Measurements from ENCODE around the gene TNIK.
"Not testable (repeated sequence)": the region's sequence is repeated elsewhere in the genome, so short reads cannot be mapped to it uniquely, and the experiment has no call there.

Gene TNIK

DNA sequence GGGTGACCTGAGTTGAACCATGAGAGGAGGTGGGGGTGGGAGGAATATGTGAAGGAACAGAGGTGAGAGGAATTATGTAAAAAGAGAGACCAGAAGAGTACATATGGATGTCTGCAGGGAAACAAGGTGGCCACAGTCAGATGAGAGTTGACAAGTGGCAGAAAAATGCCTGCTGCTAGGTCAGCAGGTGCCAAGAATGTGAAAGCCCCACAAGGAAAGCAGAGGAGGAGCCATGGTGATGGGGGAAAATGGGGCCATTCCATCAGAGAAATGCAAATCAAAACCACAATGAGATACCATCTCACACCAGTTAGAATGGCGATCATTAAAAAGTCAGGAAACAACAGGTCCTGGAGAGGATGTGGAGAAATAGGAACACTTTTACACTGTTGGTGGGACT is 156.2 kb downstream of the TNIK start:
- DNase-seq = not testable (repeated sequence)

DNA sequence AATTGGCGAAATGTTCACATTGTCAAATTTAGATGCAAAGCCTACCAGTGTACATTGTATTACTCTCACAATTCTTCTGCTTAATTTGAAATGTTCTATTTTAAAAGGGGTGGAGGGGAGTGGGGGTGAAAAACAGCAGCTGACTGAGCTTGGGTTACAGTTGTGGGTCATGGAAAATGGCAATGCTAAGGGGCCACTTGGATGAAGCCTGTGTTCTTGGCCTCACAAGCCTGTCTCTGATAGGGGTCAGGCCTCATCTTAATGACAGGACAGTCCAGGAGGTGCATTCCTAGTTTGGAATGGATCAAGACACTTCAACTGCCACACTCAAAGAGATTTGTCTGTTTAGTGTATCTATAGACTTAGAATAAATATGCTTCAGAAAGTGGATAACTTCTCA is 158.2 kb downstream of the TNIK start:
- DNase-seq = no peak

DNA sequence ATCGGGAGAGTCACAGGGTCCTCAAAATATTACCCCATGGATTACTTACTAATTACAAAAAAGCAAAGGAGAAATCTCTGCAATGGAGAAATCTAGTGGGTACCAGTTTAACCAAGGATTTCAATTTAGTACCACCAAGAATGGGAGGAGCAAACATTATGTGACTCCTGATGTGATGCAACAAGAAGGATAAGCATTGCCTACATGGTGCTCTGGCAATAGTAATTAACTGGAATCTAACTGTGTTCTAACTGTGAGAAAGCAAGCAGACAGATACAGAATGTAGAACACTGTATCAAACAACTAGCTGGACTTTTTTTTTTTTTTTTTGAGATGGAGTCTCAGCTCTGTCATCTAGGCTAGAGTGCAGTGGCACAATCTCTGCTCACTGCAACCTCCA is 159.2 kb downstream of the TNIK start:
- DNase-seq = no peak

DNA sequence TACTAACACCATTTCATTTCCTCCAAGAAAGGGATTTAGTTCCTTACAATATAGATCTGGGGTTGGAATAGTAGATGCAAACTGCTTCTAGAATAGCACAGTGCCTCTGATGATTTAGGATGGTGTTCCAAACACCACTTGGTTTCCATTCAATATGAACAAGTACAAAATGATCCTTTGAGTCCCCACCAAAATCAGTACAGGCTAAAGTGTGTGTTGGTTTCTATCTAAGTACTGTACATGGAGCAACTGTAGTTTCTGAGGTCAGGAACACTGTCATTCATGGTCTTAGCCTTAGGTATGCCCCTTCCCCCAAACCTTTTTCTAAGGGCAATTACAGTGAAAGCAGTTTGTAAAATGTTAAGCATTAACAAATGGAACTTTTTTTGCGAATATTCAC is 162.3 kb downstream of the TNIK start:
- no peak for DNase-seq

DNA sequence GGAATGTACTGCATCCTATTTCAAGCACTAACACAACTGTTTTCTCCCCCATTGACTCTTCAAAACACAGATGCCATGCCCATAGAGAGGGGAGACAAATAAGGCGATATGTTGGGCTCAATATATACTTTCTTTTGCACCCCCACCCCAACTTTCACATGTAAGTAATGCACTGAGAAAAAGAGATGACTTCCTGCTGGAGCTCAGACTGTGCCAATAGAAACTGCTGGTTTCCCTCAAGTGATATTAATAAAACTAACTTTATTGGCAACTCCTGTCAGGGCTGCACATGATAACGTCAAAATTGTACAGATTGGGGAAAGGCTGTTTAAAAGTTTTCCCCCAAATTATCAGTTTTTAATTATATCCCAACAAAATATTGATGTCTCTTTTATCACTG is 163.0 kb downstream of the TNIK start:
- no peak for DNase-seq

DNA sequence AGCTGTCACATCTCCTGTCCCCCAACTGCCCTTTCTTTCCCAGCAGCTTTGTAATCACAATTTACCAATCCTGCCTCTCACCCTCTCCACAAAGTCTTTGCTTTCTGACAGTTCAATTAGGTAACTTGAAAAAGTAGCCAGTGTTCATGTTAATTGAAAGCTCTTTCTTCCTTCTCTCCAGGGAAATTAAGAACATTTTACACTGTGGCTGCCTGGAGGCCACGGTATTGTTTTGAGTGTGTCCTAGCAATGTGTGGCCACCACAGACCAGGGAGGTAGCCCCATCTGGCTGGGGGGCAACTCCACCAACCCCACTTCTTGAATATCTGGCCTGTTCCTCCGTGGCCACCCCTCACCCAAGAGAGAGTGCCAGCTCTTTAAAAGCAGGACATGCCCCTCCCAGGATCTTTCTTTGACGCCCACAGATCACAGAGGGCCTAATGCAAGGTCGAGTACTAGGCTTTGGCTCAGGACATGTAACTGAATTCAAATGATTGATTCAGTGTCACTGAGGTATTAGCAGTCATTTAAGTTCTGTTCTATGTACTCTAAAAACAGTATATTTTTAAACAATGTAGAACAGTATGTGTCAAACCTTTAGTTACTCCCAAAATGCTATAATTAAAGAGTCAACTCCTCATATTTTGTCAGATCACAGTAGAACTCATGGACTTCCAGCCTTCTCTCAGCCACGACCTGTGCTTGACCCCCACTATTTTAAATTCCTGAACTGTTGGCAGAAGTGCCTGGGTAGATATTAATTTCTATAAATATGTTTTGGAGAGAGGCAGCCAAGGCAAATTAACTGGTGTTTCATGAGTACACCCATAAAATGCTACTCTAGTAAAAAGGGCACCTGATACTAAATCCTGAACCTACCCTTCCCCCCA is 164.5 kb downstream of the TNIK start:
- no peak for DNase-seq

DNA sequence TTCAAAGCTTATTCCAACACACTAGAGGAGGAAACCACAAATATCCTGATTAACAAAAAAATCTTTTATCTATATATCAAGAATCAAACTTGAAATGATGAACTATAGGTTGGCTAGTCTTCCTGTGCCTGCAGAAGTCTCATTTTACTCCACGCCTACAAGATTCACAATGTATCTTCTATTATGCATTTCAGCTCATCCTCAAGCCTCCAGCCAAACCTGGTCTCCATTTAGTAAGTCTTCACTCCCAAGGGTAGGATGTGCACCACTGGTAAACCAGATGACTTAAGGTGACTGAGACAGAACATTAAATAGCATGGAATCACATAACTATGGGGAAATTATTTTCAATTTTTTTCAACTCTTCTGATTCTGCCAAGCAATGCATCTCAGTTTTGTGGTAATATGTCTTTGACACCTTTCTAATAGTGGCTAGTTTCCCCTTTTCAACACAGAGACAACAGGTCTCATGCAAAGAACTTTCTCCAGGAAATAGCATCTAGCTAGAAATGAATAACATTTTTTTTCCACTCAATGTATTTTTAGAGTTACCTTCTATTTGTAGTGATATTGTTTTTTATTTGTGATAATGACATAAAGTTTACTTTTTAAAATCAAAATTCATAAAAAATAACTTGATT is 166.9 kb downstream of the TNIK start:
- DNase-seq = no peak

DNA sequence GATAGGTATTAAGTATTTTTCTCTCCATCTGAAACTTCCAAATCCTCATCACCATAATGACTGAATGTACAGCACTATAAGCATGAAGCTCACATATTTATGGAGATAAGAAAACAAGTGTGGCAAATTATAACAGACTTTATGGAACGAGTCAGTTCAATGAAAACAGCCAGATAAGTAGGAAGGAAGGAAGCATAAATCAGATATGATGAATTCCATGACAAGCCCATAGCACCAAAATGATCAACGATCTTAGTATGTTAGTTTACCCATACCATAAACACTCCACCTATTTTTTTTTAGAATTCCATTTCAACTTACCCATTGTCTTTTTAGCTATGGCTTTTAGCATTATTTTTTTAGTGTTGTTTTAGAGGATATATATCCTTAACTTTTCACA is 169.5 kb downstream of the TNIK start:
- no peak for DNase-seq

DNA sequence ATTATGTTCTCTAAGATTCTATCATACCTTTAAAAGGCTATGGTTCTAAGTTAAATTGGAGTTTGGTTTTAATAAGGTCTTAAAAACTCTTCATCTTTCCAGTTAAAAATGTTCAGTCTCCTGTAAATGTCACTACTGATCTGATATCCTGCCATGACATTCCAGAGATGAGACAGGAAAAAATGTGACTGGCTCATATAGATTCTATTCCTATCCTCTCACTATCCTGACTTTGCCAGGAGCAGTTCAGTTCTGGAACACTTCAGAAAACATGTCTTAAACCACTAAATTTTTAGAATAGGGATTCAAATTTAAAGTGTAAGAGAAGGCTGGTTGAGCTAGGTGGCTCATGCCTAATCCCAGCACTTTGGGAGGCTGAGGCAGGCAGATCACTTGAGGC is 170.9 kb downstream of the TNIK start:
- DNase-seq = no peak

DNA sequence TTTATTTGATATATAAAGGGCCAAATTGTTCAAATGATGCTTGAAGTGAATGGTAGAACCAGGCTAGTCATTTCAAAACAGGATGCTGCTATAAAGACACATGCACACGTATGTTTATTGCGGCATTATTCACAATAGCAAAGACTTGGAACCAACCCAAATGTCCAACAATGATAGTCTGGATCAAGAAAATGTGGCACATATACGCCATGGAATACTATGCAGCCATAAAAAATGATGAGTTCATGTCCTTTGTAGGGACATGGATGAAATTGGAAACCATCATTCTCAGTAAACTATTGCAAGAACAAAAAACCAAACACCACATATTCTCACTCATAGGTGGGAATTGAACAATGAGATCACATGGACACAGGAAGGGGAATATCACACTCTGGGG is 172.4 kb downstream of the TNIK start:
- DNase-seq = not testable (repeated sequence)

DNA sequence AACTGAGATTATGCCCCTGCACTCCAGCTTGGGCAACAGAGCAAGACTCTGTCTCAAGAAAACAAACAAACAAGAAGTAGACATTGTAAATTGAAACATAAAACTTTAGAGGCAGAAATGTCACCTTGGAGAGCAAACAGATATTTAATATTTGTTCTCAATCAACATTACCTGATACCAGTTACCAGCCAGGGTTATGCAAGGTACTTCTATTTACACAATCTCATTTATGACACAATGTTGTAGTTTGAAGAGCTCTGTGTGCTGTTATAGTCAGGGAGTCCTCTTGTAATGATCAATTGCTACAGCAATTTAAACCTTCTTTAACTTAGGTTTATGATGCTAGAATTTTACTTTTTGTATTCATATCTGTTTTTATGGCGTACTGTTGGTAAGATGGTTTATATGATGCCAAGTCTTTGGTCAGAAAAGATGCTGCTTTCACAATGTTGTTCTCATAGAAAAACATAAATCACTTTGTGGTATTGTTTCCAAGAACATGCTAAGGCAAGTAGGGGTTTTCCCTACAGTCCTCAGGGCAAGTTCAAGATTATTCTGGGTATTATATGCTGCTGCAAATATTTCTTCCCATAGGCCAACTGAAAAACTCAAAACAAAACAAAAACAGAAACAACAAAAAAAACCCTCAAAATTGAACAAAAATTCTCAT is 173.5 kb downstream of the TNIK start:
- peak; percentile 27 for DNase-seq

DNA sequence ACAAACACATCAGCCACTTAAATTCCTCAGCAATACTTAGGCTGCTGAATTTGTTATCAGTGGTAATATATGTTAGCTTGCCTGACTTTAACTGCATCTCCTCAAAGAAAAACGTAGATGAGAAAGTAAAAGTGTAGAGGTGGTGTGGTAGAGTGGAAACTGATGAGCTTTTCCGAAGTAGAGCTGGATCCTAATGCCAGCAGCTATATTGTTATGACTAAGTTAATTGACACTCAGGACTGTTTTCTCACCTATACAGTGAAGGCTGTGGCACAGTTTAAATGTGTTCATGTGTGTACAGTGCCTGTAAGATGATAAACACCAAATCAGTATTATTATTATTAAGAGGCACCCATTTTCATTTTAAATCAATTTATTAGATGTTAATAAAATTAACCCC is 174.9 kb downstream of the TNIK start:
- DNase-seq = no peak

DNA sequence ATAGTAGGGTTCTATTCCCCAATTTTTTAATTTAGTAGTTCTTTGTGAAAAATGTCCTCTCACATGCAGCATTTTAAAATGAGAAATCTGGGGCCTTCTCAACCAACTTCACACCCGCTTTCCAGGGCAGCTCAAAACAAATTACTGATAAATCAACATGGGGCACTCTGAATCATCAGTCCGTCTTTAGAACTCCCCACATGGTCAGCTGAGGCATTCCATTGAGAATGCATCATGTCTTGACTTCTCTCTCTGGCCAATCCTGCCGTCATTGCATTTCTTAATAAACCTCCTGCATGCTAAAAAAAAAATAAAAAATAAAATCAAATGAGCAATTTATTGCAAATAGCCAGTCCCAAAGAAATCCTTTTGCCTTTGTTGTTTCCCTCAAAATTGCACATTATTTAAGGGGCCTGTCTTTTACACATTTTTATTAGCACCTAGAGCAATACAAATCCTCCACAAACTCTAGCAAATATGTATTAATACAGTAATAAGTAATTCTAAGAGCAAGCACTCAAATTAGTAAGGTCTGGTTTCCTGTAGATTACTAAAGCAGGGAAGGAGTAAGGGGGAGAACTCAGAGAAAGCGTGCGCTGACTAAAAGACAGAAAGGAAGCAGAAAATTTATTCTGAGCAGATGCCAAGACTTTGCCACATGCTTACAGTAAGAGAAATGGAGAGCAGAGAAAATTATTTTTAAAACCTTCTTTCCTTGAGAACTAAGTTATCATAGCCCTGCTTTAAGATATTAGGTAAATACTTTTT is 175.7 kb downstream of the TNIK start:
- DNase-seq = no peak

DNA sequence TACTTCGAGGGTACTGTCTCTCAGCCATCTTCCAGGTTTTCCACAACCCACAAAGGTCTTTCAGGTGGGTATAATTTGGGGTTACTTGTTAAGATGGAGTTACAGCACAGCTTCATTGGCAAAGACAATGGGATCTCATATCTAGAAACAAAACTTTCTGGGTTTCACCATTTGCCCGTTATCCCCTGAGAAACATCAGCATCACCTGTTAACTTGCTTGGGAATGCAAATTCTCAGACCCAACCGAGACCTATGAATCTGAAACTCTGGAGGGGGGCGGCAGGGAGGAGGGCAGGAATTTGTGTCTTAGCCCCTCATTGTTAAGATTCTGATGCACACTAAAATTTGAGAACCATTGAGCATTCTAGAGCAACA is 176.4 kb downstream of the TNIK start:
- no peak for DNase-seq

DNA sequence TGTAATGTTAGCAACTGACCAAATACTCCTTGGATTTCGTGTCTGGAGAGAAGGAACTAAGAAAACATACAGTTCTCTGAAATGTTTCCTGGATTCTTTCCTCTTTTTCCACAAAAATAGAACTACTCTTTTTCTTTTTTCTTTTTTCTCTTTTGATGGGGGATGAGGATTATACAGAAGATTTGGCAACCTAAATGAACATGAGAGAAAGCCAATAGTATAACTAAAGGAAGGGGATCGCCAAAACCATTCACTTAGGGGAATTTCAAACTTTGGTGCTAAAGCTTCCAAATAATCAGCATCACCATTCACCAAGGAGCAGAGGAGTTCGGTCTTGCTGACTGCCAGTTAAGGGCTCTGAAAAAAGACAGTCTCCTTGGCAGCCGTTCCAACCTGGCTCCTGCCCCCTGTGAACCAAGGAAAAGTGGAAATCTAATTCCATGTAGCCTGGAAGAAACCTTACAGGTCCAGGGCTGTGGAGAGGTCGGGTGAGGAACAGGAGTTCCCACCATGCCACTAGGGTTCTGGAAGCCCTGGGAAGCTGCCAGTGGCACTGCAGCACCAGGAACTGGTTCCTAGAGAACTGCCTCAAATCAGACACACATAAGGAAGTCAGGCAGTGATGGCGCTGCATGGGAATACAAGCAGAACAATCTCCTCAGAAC is 176.9 kb downstream of the TNIK start:
- DNase-seq = no peak

DNA sequence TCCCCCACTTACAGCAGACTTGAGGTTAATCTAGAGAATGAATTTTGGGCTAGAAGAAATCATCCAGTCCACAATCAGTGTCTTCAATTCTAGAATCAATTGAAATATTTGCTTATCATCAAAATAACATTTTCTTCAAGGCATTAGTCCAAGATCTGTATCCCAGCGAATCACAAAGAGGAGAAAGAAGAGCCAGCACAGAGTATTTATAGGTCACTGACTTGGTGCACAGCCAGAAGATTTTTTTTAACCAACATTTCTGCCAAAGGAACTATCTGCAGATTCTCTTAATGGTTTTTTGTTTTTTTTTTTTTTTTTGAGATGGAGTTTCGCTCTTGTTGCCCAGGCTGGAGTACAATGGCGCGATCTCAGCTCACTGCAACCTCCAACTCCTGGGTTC is 178.2 kb downstream of the TNIK start:
- DNase-seq = no peak

DNA sequence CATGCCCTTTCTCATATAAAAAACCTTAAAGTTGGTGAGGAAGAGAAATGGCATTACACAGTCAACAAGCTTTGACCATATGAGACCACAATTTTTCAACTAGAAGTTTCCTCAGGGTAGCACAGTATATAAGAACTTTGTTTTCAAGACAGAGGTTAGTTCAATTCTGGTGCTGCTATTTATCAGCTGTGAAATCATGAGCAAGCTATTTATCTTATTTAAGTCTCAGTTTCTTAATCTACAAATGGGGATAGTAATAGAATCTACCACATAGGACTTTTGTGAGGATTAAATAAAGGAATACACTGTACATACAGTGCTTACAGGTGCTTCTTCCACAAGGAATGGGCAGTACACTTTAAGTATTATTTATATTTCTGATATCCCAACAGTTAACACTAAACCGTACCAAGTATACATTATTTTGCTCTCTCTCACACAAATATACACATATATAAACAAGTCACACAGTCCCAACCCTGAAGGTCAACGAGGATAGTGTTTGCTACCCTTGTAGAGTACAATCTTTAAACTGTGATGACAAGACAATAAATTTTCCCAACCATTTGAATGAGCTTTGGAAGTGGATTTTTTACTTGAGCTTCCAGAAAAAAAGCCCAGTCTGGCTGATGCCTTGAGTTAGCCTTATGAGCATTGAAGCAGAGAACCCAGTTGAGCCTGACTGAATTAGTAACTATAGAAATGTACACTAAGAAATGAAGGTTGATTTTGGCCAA is 178.8 kb downstream of the TNIK start:
- DNase-seq = no peak

DNA sequence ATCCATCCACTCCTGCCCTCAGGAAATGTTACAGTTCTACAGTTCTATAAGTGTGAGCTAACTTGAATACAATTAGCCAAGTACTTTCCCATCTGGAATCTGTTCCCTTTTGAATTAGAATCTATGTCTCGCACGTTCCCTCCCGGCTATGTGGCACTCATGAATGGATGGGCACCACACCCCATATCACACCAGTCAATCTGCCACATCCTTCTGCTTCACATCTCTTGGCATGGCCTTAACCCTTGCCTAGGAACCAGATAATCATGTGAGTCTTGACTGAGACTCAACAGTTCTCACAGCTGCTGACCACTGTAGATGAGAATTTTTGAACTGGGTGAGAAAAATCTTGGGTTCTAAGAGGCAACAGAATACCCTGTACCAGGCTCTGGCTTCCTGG is 180.2 kb downstream of the TNIK start:
- DNase-seq = no peak

DNA sequence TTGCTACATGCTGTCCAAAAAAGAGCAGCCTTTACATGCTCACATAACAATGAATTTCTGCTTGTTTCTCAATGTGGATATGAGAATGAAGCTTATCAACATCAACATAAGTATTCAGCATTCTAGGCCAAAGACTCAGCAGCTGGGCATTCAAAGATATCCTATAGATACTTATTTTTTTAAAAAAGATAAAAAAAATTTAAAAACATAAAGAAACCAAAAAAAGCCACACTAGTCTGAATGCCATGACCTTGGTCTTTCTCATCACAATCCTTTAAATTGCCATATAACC is 182.0 kb downstream of the TNIK start:
- no peak for DNase-seq

DNA sequence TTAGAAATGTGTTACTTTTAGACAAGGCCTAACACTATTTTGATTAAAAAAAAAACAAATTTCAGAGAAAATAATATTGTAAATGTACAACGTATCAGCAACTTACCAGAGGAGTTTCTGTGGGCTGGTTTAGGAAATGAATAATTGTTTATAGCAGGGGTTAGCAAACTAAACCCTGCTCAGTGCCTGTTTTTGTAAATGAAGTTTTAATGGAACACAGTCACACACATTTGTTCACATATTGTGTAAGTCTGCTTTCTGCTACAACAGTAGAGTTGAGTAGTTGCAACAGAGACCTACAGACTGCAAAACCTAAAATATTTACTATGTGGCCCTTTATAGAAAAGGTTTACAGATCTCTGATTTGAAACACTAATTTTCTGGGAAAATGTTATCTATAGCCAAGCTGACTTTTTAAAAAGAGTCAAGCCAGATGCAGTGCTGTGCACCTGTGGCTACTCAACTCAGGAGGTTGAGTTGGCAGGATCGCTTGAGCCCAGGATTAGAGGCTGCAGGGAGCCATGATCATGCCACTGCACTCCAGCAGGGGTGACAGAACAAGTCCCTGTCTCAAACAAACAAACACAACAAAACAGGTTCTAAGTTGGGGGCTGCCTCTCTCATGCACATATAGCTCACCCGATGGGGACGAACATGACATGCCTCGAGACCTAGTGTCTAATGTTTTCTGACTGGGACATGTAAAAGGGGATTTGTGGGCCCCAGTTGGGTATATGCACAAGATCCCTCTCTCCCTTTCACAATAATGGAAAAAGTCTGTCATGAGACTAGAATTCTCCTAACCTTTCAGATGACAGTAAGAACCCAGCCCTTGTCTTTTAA is 182.5 kb downstream of the TNIK start:
- no peak for DNase-seq

DNA sequence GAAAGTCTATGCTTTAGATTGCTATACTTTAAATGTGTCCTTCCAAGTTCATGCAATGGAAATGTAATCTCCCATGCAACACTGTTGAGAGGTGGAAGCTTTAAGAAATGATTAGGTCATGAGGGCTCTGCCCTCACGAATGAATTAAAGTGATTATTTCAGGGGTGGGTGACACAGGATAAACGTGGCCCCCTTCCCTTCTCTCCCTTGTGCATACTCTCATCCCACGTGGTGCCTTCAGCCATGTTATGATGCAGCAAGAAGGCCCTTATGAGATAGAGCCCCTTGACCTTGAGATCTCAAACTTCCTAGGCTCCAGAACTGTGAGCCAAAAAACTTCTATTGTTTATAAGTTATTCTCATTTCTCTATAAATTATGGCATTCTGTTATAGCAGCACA is 183.3 kb downstream of the TNIK start:
- no peak for DNase-seq
